ENCODE results near the gene LRRC23. TPM values are rescaled to one million over a fixed set of nuclear protein-coding genes. Genes with fewer than 3 reads are reported as not detected.

The LRRC23 gene
- total and polyA plus RNA-seq, 9 of the 15 experiments (the other 6 are each of a cell fraction or from before 2014, with no cell fraction given): 2.2 to 7.0 (median 3.0) TPM

GRCh38 chr12:6943389-6943721 is 38.7 kb downstream of the LRRC23 start (continued):
- TF ChIP-seq ZNF395 (CRISPR knock-in tag; IDR thresholded peaks at IDR 0.05): peak; percentile 63; the same call in 1 of the 2 replicates
- TF ChIP-seq, protein P1, sequence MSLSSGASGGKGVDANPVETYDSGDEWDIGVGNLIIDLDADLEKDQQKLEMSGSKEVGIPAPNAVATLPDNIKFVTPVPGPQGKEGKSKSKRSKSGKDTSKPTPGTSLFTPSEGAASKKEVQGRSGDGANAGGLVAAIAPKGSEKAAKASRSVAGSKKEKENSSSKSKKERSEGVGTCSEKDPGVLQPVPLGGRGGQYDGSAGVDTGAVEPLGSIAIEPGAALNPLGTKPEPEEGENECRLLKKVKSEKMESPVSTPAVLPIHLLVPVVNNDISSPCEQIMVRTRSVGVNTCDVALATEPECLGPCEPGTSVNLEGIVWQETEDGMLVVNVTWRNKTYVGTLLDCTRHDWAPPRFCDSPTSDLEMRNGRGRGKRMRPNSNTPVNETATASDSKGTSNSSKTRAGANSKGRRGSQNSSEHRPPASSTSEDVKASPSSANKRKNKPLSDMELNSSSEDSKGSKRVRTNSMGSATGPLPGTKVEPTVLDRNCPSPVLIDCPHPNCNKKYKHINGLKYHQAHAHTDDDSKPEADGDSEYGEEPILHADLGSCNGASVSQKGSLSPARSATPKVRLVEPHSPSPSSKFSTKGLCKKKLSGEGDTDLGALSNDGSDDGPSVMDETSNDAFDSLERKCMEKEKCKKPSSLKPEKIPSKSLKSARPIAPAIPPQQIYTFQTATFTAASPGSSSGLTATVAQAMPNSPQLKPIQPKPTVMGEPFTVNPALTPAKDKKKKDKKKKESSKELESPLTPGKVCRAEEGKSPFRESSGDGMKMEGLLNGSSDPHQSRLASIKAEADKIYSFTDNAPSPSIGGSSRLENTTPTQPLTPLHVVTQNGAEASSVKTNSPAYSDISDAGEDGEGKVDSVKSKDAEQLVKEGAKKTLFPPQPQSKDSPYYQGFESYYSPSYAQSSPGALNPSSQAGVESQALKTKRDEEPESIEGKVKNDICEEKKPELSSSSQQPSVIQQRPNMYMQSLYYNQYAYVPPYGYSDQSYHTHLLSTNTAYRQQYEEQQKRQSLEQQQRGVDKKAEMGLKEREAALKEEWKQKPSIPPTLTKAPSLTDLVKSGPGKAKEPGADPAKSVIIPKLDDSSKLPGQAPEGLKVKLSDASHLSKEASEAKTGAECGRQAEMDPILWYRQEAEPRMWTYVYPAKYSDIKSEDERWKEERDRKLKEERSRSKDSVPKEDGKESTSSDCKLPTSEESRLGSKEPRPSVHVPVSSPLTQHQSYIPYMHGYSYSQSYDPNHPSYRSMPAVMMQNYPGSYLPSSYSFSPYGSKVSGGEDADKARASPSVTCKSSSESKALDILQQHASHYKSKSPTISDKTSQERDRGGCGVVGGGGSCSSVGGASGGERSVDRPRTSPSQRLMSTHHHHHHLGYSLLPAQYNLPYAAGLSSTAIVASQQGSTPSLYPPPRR (CRISPR knock-in tag; IDR thresholded peaks at IDR 0.05; ENCODE audit: borderline replicate concordance): no peak
